IPS-NIHi7 (cell line): ENCODE measurements around the gene TOB1.
A peak's percentile ranks its signal among the peaks of the same experiment; 100 is the strongest.
"Not testable (repeated sequence)": the region's sequence is repeated elsewhere in the genome, so short reads cannot be mapped to it uniquely, and the experiment has no call there.

Experiments
- DNase-seq: peaks from one replicate; pipeline ENCODE4 v3.0.0; 2012; ENCODE audit warnings: mixed read lengths; ENCODE audit errors: extremely low spot score

Gene TOB1

DNA sequence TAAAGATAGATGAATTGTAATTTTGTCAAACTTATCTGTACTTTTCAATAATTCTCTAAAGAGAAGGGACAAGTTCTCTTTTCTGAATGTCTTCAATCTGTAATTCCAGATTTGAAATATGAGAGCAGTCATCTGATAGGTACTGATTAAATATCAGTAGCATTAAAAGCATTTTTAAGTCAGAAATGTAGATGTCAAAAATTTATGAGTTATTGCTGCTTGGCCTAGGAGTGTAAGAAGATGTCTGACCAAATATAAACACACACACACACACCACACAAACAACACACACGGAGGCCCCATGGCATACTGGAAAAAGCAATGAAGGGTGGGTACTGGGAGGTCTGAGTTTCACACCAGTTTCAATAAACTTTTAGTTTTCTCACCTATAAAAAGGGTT, 2.4 kb upstream of the TOB1 start:
- DNase-seq = no peak

GRCh38 chr17:50868140-50868438, 1.9 kb upstream of the TOB1 start:
- DNase-seq = no peak

DNA sequence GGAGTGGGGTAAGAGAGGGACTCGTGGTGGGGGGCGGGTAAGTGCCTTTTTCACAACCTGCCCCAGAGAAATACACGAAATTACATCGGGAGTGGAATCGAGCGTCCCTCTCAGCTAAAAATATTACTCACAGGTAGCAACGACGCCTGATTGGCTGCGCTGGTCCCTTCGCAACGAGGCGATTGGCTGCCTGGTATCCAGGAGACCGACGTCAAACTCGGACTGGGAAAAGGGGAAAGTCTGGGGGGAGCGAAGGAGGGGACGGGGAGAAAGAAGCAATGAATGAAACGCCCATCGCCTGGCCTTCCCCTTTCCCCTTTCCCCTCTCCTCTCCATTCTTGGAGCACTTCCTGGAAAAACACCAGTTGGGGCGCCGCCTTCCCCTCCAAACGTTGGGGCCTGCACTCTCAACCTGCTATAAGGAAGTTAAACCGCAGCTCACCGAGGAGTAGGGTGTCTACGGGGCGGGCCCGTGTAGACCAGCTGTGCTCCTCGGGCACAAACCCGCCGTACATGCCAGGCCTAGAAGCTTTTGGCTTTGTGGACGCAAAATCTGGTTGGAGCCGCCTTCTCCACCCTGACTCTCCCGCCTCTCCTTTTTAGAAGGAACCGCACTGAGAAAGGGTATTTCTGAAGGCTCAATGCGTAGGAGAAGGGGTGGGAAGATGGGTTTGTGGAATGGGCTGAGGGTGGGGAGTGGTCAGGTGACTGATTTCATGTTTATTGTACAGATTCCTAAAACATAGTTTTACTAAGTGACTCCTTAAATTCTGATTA, 1.4 kb upstream of the TOB1 start:
- DNase-seq = peak; percentile 88

DNA sequence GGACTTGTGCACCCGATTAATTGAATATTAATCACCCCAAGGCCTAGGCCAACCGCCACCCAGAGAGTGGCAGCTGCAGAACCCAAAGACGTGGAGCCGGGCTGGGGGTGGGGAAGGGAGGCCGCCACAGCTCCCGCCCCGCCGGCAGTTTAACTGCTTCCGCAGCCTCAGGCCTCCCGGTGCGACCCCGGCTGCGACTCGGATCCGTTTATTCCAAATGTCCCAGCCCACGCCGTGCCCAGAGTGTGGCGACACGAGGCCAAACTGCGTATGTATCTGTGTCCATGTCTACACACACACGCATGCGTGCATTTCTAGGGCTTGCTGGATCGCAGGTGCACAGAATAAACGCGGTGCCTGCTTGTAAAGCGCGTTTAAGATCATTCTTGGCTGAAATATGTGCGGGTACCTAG, 802 bp upstream of the TOB1 start:
- no peak for DNase-seq

GRCh38 chr17:50865868-50866260, 290 bp downstream of the TOB1 start:
- no peak for DNase-seq

DNA sequence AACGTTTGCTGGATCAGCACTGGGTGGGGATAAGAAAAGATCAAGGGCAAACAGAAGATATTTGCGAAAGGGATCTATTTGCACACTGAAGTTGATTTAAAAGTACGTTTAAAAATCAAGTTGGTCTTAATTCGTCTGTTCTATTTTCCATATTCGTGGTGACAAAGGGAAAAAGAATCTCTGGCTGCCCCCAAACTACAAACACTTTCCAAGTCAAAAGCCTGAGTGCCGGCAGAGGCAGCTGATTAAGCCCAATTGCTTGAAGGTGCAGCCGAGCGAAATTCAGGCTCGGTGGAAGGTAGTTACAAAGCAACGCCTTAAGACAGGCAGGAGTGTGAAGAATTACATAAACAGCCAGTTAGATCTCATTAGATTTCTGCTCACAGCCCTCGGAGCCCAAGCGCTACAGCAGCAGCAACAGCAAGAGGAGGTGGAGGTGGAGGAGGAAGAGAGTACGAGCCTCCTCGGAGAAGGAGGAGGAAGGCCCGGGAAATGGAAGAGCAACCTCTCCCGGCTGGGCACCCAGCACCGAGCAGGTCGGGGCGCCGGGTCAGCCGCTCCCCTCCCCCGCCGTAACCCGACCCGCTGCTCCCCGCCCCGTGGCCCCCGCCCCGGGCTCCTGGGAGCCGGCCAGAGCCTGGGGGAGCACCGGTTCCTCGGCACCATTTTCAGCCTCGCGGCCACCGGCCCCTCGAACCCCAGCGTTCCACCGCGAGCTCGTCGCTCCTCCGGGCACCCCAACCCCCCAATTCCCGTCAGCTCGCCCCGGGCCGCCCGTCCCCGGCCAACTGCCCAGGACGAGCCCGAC, 890 bp downstream of the TOB1 start:
- no peak for DNase-seq

- no peak for DNase-seq
Measured at GRCh38 chr17:50864747-50865059, 1.5 kb downstream of the TOB1 start.

GRCh38 chr17:50863931-50864330, 2.2 kb downstream of the TOB1 start:
- no peak for DNase-seq

DNA sequence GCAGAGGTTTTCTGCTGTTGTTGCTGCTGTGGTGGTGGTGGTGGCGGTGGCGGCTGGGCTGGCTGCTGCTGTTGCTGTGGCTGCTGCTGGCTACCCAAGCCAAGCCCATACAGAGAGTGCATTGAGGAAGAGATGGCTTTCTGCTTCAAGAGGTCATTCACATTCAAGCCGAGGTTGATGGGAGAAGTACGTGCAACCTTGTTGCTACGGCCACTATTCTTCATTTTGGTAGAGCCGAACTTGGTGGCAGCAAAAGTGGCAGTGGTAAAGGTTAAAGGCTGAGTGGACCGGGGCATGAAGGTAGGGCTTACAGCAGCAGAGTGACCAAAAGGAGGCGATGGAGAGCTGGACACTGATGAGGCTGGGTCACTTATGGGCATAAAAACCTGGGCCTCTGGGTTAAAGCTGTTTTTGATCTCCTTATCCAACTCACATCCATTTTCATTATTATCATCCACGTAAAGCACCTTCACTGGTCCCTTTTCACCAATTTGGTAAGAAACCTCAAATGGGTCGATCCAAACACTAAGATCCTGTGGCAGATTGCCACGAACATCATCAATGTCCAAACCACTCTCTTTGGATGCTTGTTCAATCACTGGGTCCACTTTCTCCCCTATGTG, 2.8 kb downstream of the TOB1 start:
- DNase-seq = peak; percentile 41

DNA sequence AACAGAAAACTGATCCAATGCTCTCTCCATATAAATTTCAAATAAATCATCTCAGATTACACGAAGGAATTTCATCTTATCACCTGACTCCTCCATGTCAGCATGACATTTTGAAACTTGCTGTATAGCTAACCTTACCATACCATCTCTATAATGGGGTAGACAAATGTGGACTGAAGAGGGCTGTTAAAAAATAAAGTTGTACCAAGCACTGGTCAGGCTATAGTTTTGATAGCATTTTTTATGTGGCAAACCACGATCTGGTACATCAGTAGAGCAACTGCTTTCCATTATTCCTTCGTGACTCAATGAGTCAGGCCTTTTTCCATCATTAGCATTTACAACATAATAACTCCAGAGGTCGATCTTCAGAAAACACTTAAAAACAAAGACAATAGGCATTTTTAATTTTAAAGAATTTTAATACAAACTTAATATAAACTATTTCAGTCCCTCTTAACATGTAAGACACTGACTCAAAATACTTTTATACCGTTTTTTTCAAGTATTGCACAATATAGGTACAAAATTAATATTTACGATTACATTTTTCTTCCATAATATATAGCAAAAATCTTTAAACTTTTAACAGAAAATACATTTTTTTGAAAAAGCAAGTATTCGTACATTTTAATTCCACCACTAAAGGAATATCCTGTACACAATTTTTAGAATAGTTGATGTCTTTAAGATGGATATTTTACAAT, 4.2 kb downstream of the TOB1 start:
- no peak for DNase-seq

DNA sequence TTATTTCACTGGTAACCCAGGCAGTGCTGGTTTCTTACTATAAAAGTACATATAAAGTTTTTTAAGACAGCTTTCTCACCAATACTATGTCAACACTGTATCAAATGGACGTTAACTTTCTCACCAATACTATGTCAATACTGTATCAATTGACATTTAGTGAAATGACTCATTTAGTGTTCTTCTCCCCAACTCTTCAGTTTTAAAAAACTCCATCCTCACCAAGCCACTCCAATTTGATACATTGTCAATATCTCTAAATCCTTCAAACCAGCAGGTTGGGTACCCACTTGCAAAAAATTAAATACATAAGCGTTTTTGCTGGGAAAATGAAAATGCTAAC, 4.8 kb downstream of the TOB1 start:
- DNase-seq = no peak

DNA sequence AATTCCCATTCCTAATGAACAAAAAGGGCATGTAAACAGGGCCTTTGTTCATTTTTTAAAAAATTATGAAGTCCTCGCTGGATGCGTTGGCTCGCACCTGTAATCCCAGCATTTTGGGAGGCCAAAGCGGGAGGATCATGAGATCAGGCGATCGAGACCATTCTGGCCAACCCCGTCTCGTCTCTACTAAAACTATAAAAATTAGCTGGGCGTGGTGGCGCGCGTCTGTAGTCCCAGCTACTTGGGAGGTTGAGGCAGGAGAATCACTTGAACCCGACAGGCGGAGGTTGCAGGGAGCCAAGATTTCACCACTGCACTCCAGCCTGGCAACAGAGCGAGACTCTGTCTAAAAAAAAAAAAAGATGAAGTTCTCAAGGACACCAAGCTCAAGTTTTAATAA, 6.4 kb downstream of the TOB1 start:
- DNase-seq = not testable (repeated sequence)

DNA sequence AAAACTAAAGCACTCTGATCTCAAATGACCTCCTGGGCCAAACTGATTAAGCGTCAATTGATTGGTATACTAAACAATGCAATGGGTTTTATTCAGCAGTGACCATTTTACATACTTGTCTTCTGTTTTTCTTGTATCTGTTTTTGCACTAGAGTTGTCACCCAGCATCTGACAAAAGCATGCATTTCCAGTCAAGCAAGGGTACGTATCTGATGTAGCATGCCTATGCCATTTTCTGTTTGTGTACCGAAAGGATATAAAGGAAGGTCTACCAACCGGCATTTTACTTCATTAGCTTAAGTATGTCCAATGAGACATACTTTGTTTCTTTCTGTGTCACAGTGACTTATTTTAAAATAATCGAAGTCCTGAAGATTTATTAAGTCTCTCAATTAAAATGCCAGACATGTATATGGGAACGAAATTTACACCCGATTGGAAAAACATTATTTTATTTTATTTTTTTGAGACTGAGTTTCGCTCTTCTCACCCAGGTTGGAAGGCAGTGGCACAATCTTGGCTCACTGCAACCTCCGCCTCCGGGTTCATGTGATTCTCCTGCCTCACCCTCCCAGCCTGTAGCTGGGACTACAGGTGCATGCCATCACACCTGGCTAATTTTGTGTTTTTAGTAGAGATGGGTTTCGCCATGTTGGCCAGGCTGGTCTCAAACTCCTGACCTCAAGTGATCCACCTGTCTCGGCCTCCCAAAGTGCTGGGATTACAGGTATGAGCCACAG, 7.5 kb downstream of the TOB1 start:
- DNase-seq = no peak

GRCh38 chr17:50856431-50856830, 9.7 kb downstream of the TOB1 start:
- no peak for DNase-seq

DNA sequence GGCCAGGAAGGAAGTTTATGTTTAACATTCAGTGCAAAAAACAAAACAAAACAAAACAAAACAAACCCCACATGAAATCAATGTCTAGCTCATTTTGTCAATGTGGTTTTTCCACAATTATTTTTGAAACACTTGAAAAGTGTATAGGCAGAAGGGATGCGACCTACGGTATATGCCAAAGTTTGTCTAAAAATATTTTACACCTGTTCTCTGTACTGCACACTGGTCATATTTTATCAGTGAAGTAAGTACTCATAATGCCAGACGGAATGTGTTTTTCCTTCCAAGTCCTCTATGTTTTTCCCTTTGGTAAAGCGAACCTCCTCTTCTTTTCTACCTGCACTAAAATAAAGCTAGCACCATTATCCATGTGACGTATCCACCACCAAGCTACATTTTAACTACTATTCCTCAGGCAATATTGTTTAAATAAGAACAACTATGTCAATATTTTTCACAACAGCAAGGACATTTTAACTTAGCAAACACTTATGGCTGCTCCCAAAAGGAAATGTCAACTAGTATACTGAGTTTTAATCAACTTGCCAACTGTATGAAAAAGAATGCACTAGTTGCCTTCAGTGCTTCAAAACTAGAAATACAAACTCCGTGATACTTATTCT, 10.3 kb downstream of the TOB1 start:
- DNase-seq = no peak

GRCh38 chr17:50853781-50854180, 12.4 kb downstream of the TOB1 start:
- DNase-seq = no peak

- DNase-seq = no peak
Measured at GRCh38 chr17:50853015-50853615, 13.0 kb downstream of the TOB1 start.

DNA sequence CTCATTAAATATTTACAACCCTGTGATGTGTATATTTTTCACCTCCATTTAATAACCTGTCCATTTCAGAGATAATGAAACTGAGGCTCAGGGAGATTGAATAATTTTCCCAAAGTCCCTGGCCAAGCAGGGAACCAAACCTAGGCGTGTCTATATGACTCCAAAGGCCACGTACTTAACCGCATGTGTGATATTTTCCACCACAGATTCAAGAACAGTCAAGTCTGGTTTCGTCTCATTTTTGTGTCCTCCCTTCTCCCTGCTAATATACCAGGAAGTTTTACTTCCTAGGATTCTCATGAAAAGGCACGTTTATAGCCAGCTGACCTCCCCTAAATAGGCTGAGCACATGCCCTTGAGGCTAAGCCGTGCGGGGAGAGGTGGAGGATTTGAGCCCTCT, 15.5 kb downstream of the TOB1 start:
- DNase-seq = no peak

DNA sequence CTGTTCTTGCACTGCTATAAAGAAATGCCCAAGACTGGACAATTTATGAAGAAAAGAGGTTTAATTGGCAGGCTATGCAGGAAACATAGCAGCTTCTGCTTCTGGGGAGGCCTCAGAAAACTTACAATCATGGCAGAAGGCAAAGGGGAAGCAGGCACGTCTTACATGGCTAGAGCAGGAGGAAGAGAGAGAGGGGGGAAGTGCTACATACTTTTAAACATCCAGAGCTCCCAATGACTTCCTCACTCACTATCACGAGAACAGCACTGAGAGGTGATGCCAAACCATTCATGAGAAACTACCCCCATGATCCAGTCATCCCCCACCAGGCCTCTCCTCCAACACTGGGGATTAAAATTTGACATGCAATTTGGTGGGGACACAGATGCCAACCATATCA, 17.4 kb downstream of the TOB1 start:
- DNase-seq = no peak

GRCh38 chr17:50848039-50848438, 18.1 kb downstream of the TOB1 start:
- no peak for DNase-seq

DNA sequence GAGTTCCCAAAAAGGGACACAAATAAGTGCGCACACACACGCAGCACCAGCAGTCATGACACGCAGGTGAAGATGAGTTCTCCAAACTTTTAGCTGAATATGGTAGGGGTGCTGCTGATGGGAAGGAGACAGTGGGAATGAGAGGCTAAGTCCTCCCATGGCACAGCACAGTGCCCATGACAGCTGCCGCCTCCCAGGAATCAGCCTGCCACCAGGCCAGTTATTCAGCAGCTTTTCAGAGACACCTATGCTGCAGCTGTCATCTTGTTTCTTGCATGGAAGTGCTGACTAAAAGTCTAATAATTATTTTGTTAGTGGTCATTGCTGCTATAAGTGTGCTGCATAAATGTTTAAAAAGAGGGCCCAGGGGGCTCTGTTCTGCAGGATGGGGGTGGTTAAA, 18.6 kb downstream of the TOB1 start:
- no peak for DNase-seq
